Measurements from ENCODE around the gene ST6GAL1. TPM values are rescaled to one million over a fixed set of nuclear protein-coding genes. Genes with fewer than 3 reads are reported as not detected.
A peak's percentile ranks its signal among the peaks of the same experiment; 100 is the strongest.
"Not testable (repeated sequence)": the region's sequence is repeated elsewhere in the genome, so short reads cannot be mapped to it uniquely, and the experiment has no call there.

ST6GAL1 gene
- total RNA-seq, 1 donor from 2014 or later, result 147 TPM

DNA sequence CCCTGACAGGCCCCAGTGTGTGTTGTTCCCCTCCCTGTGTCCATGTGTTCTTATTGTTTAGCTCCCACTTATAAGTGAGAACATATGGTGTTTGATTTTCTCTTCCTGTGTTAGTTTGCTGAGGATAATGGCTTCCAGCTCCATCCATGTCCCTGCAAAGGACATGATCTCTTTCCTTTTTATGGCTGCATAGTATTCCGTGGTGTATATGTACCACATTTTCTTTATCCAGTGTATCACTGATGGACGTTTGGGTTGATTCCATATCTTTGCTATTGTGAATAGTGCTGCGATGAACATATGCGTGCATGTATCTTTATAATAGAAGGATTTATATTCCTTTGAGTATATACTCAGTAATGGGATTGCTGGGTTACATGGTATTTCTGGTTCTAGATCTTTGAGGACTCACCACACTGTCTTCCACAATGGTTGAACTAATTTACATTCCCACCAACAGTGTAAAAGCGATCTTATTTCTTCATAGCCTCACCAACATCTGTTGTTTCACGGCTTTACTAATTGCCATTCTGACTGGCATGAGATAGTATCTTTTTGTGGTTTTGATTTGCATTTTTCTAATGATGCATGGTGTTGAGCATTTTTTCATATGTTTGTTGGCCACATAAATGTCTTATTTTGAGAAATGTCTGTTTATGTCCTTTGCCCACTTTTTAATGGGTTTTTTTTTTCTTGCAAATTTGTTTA lies 23.8 kb downstream of the ST6GAL1 start:
- Mint-ChIP-seq H3K9me3 (peaks cover 16% of the 10 kb centered on the region), H3K36me3 (ENCODE audit: low read depth) (peaks cover 65% of the 10 kb centered on the region), H3K27ac (peak overlapping the region; percentile 80), H3K4me1 (ENCODE audit: low read depth) (peaks cover 75% of the 10 kb centered on the region)
- H3K4me3 Mint-ChIP-seq; DNase-seq (ENCODE audit: low spot score); H3K27me3 Mint-ChIP-seq (ENCODE audit: insufficient read depth): not testable (repeated sequence)
- intact Hi-C loops (cut with micrococcal nuclease), result loop anchor here (1.0 to 5.0 kb wide), 6 partner anchors 23 to 88 kb away; no protein-coding TSS in a partner anchor

DNA sequence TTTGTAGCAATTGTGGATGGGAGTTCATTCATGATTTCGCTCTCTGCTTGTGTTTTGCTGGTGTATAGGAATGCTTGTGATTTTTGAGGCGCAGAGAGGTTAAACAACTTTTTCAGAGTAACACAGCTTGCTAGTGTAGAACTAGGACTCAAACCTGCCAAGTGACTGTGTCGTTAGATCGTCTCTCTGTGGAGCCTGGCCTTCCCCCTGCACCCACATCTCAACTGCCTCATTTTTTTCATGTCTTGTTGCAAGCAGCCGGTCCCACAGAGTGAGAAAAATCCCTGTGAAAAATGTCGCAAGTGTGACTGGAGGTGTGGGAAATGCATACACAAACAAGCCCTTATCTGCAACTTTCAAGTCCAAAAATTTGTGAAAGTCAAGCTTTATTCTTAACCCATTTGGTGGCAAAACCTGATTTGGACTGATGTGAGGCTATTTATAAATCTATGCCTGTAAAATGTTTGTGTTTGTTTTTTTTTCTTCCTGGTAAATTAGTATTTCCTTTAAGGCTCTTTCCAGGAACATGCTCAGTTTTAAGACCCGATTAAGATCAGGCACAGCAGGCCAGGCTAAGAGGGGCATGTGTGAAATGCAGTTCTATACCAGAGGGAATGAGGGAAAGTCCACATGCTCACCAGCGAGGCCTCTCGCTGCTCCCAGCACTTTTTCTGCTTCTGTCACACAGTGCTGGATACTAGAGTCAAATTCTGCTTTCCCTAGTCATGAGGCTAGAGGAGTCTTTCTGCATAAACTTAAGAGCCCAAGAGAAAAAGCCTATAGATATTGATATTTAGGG lies 25.8 kb downstream of the ST6GAL1 start:
- peaks cover 16% of the 10 kb centered on the region for H3K9me3 Mint-ChIP-seq
- H3K27me3 Mint-ChIP-seq (ENCODE audit: insufficient read depth), result no peaks in the 10 kb centered on the region
- peaks cover 59% of the 10 kb centered on the region for H3K36me3 Mint-ChIP-seq (ENCODE audit: low read depth)
- H3K4me1 Mint-ChIP-seq (ENCODE audit: low read depth), result peaks cover 74% of the 10 kb centered on the region
- intact Hi-C loops (cut with micrococcal nuclease), result no loop called here
- H3K27ac Mint-ChIP-seq, result no peak overlapping the region
- no peak overlapping the region for H3K4me3 Mint-ChIP-seq
- DNase-seq (ENCODE audit: low spot score), result no peak

DNA sequence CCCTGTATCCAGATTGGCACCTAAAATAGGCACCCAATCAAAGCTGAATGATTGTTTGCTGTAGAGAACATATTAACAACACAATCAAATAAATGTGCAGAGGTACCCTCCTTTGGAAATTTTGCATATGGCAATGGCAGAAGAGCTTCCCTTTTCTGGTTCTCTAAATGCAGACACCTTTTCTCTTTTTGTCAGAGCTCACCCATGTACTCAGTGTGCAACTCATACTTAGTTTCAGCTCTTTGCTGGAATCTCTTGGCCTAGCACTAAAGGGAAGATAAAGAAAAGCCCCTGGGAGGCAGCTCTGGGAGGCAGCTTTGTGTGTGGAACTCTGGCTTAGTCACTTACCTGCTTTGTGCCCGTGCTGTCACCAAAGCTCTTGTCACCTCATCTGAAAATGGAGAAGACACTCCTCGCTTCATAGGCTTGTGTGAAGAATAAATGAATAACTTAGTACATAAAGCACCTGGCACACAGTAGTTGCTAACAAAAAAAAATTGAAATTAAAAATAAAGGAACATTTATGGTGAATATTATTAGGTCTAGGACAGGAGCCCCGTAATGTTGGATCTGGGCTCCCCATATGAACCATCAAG lies 28.8 kb downstream of the ST6GAL1 start:
- H3K9me3 Mint-ChIP-seq, result no peaks in the 10 kb centered on the region
- H3K27me3 Mint-ChIP-seq (ENCODE audit: insufficient read depth), result no peaks in the 10 kb centered on the region
- no peak overlapping the region for H3K4me3 Mint-ChIP-seq
- no peak overlapping the region for H3K27ac Mint-ChIP-seq
- no peak for DNase-seq (ENCODE audit: low spot score)
- H3K4me1 Mint-ChIP-seq (ENCODE audit: low read depth), result peaks cover 63% of the 10 kb centered on the region
- peaks cover 48% of the 10 kb centered on the region for H3K36me3 Mint-ChIP-seq (ENCODE audit: low read depth)
- intact Hi-C loops (cut with micrococcal nuclease), result no loop called here

DNA sequence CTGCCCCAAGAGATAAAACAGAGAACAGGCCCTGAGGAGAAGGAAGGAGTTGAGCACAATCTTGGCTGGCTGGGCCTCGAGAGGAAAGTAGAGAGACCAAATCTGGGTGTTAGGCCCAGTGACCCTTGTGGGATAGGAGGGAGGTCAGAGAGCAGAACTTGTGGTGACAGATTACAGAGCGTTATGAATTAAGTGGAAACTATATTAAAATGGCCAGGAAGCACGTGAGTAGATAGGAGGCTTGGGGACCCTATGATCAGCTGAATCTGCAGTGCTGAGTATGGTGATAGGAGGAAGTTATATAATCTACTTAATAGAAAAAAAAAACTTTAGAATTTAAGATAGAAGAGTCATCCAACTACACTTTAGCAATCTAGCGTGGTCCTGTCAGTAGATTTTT lies 30.0 kb downstream of the ST6GAL1 start:
- peak overlapping the region; percentile 53 for H3K27ac Mint-ChIP-seq
- H3K27me3 Mint-ChIP-seq (ENCODE audit: insufficient read depth), result no peaks in the 10 kb centered on the region
- no peak for DNase-seq (ENCODE audit: low spot score)
- peaks cover 60% of the 10 kb centered on the region for H3K4me1 Mint-ChIP-seq (ENCODE audit: low read depth)
- intact Hi-C loops (cut with micrococcal nuclease), result no loop called here
- no peaks in the 10 kb centered on the region for H3K9me3 Mint-ChIP-seq
- no peak overlapping the region for H3K4me3 Mint-ChIP-seq
- H3K36me3 Mint-ChIP-seq (ENCODE audit: low read depth), result peaks cover 41% of the 10 kb centered on the region

DNA sequence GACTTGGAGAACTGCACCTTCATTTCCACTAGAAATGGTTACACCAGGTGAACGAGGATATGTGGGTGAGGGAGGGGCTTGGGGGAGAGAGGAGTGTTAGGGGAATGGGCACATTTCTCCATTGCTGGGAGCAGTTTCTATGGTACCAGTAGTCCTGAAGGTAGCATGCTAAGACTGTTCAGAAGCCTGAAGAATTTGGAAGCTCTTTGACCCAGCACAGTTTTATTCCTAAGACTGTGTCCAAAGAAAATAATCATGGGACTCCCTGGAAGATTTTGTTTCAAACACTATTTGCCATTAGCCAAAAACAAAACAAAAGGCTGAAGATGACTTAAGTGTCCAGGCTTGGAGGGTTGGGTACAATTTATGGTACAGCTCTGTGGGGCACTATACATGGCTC lies 32.1 kb downstream of the ST6GAL1 start:
- Mint-ChIP-seq H3K36me3 (ENCODE audit: low read depth) (peaks cover 38% of the 10 kb centered on the region), H3K9me3 (no peaks in the 10 kb centered on the region), H3K27ac (peak overlapping the region; percentile 25), H3K4me3 (no peak overlapping the region), H3K27me3 (ENCODE audit: insufficient read depth) (no peaks in the 10 kb centered on the region), H3K4me1 (ENCODE audit: low read depth) (peaks cover 62% of the 10 kb centered on the region)
- no peak for DNase-seq (ENCODE audit: low spot score)
- intact Hi-C loops (cut with micrococcal nuclease), result no loop called here

DNA sequence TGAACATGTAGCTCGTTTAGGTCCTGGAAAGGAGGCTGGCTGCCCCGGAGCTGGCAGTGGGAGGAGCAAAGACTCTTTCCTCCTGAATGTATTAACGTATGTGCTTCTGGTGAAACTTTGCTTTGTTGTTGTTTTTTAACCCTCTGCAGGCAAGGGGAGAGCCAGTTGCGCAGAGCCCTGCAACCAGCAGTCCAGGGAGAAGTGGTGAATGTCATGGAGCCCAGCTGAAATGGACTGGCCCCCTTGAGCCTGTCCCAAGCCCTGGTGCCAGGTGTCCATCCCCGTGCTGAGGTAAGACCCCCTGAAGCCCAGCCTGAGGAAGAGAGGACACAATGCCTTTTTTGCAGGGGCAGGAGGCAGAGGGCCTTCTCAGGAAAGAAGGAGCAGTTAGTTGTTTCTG lies 33.3 kb downstream of the ST6GAL1 start:
- H3K36me3 Mint-ChIP-seq (ENCODE audit: low read depth), result peaks cover 48% of the 10 kb centered on the region
- H3K4me3 Mint-ChIP-seq, result no peak overlapping the region
- no peaks in the 10 kb centered on the region for H3K9me3 Mint-ChIP-seq
- no peak for DNase-seq (ENCODE audit: low spot score)
- peaks cover 70% of the 10 kb centered on the region for H3K4me1 Mint-ChIP-seq (ENCODE audit: low read depth)
- H3K27me3 Mint-ChIP-seq (ENCODE audit: insufficient read depth), result no peaks in the 10 kb centered on the region
- H3K27ac Mint-ChIP-seq, result no peak overlapping the region
- intact Hi-C loops (cut with micrococcal nuclease), result no loop called here

DNA sequence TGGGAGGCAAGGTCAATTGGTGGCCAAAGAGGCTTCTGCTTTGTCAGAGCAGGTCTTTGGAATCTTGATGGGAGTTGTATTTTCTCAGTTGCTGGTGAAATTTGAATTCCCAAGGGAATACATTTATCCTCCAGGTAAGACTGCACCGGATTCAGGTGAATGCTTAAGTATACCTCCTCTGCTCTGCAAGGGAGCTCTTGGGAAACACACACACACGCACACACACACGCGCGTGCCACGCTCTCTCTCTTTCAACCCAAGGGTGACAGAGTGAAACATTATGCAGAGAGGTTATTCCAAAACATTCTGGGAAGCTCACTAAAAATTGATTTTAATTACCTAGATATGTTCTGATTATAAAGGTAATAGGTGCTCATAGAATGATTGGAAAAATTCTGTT lies 33.7 kb downstream of the ST6GAL1 start:
- H3K27ac Mint-ChIP-seq, result peak overlapping the region; percentile 29
- no peaks in the 10 kb centered on the region for H3K27me3 Mint-ChIP-seq (ENCODE audit: insufficient read depth)
- no peaks in the 10 kb centered on the region for H3K9me3 Mint-ChIP-seq
- H3K36me3 Mint-ChIP-seq (ENCODE audit: low read depth), result peaks cover 47% of the 10 kb centered on the region
- H3K4me1 Mint-ChIP-seq (ENCODE audit: low read depth), result peaks cover 69% of the 10 kb centered on the region
- no peak overlapping the region for H3K4me3 Mint-ChIP-seq
- no peak for DNase-seq (ENCODE audit: low spot score)
- intact Hi-C loops (cut with micrococcal nuclease), result no loop called here

DNA sequence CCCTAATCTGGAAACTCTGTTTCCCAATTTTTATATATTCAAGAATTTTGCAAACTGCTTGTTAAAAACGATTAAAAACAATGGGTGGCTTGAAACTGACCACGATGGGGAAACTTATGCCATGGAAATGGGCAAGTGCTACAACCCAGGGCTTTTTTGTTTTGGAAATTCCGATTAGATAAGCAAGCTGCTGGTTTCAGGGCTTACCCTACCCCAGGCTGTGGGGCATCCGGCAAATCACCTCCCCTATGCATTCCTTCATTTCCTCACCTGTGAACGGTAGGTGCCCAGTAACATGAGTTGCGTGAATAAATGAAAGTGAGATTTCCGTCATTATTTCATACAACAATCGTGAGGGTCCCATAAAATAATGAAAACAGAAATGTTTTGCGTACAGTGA lies 34.3 kb downstream of the ST6GAL1 start:
- no peaks in the 10 kb centered on the region for H3K9me3 Mint-ChIP-seq
- peaks cover 50% of the 10 kb centered on the region for H3K36me3 Mint-ChIP-seq (ENCODE audit: low read depth)

DNA sequence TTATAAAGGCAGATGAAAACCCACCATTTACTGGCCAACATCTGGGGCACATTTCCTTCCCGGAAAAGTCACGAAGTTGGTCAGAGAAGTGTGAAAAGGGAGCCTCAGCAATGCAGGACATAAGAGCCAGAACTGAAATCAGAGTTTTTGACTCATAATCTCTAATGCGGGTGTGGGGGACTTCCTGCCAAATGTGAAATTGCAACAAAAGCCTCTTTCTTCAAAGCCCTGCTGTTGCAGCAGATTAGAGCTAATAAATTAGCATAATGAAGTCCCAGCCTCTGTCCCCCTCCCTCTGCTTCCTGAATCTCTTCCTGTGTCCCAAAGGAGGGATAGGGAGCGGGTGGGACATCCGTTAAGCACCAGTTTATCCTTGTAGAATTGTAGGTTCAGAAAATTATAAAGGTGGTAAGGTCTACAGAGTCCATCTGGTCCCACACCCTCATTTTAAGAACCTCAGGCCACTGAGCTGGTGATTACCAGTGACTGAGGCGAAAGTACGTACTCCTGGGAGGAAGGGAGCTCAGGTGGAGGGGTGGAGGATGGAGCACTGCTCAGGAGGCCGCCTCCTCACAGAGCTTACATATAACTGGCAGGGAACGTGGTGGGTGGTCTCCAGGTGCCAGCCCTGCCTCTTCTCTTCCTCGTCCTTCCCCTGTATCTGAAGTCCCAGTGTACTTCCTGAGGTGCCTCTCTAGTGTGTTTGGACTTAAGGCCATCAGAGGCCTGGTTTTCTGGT lies 35.0 kb downstream of the ST6GAL1 start:
- Mint-ChIP-seq H3K36me3 (ENCODE audit: low read depth) (peaks cover 46% of the 10 kb centered on the region), H3K27ac (no peak overlapping the region), H3K9me3 (no peaks in the 10 kb centered on the region)

More for the DNA sequence above, 34.3 kb downstream of the ST6GAL1 start:
- no peak for DNase-seq (ENCODE audit: low spot score)
- no peak overlapping the region for H3K4me3 Mint-ChIP-seq
- no peaks in the 10 kb centered on the region for H3K27me3 Mint-ChIP-seq (ENCODE audit: insufficient read depth)
- intact Hi-C loops (cut with micrococcal nuclease), result no loop called here
- peaks cover 69% of the 10 kb centered on the region for H3K4me1 Mint-ChIP-seq (ENCODE audit: low read depth)
- H3K27ac Mint-ChIP-seq, result no peak overlapping the region

DNA sequence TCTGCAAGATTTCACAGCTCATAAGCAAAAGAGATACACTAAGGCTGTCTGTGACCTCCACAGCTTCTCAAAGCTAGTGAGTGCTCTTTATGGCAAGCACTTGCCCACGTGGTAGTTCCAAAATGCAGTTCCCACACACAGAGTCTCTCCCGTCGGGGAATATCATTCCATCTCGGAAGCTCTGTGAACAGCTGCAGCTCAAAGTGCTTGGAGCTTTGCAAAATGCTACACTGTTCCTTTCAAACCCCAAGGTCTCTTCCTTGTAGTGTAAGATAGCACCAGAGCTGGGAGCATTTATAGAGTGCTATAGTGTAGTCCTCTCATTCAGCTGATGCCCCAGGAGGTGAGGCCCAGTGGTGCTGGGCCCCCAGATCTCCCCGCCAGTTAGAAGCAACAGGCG lies 36.1 kb downstream of the ST6GAL1 start:
- H3K36me3 Mint-ChIP-seq (ENCODE audit: low read depth), result peaks cover 46% of the 10 kb centered on the region

More for the DNA sequence above, 35.0 kb downstream of the ST6GAL1 start:
- Mint-ChIP-seq H3K4me1 (ENCODE audit: low read depth) (peaks cover 65% of the 10 kb centered on the region), H3K4me3 (no peak overlapping the region), H3K27me3 (ENCODE audit: insufficient read depth) (no peaks in the 10 kb centered on the region)
- no peak for DNase-seq (ENCODE audit: low spot score)
- intact Hi-C loops (cut with micrococcal nuclease), result no loop called here

DNA sequence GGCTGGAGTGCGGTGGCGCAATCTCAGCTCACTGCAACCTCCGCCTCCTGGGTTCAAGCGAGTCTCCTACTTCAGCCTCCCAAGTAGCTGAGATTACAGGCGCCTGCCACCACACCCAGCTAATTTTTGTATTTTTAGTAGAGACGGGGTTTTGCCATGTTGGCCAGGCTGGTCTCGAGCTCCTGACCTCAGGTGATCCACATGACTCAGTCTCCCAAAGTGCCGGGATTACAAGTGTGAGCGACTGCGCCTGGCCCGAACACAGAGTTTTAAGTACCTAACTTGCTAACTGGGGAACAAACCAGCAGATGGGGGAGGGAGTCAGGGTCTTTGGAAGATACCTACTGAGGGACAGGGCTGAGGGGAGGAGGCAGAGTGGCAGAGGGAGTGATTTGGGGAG lies 36.9 kb downstream of the ST6GAL1 start:
- H3K36me3 Mint-ChIP-seq (ENCODE audit: low read depth), result peaks cover 47% of the 10 kb centered on the region
- H3K4me3 Mint-ChIP-seq; intact Hi-C loops (cut with micrococcal nuclease); H3K27me3 Mint-ChIP-seq (ENCODE audit: insufficient read depth); DNase-seq (ENCODE audit: low spot score); H3K9me3 Mint-ChIP-seq: not testable (repeated sequence)
- H3K27ac Mint-ChIP-seq, result peak overlapping the region; percentile 31
- peaks cover 65% of the 10 kb centered on the region for H3K4me1 Mint-ChIP-seq (ENCODE audit: low read depth)

More for the DNA sequence above, 36.1 kb downstream of the ST6GAL1 start:
- no peak for DNase-seq (ENCODE audit: low spot score)
- Mint-ChIP-seq H3K4me3 (no peak overlapping the region), H3K27me3 (ENCODE audit: insufficient read depth) (no peaks in the 10 kb centered on the region), H3K9me3 (no peaks in the 10 kb centered on the region), H3K4me1 (ENCODE audit: low read depth) (peaks cover 65% of the 10 kb centered on the region), H3K27ac (peak overlapping the region; percentile 29)
- intact Hi-C loops (cut with micrococcal nuclease), result no loop called here

DNA sequence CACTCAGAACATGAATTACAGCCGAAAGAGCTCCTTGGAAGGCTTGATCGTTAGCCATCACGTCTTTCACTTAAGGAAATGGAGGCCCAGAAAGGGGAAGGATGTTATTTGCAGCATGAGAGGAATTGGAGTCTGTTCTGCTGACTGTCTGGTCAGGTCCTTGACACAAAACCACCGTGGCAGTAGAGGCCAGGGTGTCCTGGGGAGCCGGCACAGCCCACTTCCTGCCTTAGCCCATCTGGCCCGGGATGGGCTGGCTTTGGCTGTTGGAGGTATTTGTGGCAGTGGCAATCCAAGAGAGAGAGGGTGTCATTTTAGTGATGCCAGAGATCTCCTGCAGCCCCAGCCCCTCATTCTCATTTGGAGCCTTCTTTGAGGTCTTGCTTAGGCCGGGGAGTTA lies 37.4 kb downstream of the ST6GAL1 start:
- no peak for DNase-seq (ENCODE audit: low spot score)
- H3K27ac Mint-ChIP-seq, result peak overlapping the region; percentile 31
- H3K4me3 Mint-ChIP-seq, result no peak overlapping the region
- H3K27me3 Mint-ChIP-seq (ENCODE audit: insufficient read depth), result no peaks in the 10 kb centered on the region
- H3K9me3 Mint-ChIP-seq, result no peaks in the 10 kb centered on the region
- peaks cover 50% of the 10 kb centered on the region for H3K36me3 Mint-ChIP-seq (ENCODE audit: low read depth)
- peaks cover 64% of the 10 kb centered on the region for H3K4me1 Mint-ChIP-seq (ENCODE audit: low read depth)
- intact Hi-C loops (cut with micrococcal nuclease), result no loop called here
